GM18870 (cell line): ENCODE results near the gene C1orf21.

Source experiments
- ATAC-seq: cut with Tn5 transposase; IDR thresholded peaks from one replicate; pipeline ENCODE4 v1.9.1; 2021; ENCODE audit warnings: moderate library complexity; ENCODE audit not compliant: unreplicated experiment

The C1orf21 gene

GRCh38 chr1:184408580-184408979 lies 21.8 kb downstream of the C1orf21 start:
- no peak for ATAC-seq

GRCh38 chr1:184409011-184409410 lies 22.2 kb downstream of the C1orf21 start:
- ATAC-seq, result no peak

GRCh38 chr1:184412472-184412871 lies 25.6 kb downstream of the C1orf21 start:
- ATAC-seq, result no peak

GRCh38 chr1:184416481-184416880 lies 29.7 kb downstream of the C1orf21 start:
- ATAC-seq, result no peak

- no peak for ATAC-seq
Measured at GRCh38 chr1:184416946-184417345, 30.1 kb downstream of the C1orf21 start.

DNA sequence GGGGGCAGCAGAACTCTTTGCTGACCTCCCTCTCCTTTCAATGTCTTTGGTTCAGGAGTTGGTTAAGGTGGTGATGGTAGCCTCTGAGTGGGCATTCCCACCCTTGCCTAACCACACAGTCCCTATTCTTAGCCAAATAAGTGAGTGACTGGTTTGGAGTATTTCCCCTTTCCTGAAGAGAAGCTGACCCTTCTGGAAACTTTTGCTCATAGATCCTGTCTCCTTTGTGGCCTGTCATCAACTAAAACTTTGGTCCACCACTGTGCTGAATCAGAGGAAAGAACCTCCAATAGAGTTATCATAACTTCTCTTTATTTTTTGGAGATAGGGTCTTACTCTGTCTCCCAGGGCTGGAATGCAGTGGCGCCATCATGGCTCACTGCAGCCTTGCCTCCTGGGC lies 31.1 kb downstream of the C1orf21 start:
- no peak for ATAC-seq

DNA sequence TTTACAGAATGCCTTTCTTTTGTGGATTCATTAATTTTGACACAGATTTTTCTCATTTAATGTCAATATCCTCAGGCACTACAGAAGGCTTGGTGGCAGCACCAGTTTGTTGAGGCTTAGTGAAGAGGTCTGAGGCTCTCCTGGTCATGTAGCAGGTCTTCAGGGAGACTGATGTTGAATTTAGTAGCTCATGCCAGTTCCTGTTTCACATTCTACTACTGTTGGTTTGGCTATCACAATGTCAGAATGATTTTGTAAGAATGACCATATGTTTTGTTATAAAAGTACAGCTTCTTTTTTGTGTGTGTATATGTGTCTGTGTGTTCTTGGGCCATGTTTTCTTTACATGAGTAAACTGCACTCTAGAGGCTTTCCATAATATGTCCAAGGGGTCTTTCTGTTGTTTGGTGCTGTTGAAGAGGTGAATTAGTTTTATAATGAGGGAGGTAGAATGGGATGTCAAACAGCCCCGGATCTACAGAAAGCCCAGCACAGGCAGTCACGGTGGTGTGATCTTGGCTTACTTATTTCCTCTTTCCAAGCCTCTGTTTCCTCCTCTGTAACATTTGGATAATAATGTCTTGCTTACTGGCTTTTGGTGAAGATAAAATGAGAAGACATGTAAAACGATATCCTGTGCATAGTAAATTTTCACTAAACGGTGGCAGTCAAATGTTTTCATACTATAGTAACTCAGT lies 32.0 kb downstream of the C1orf21 start:
- ATAC-seq, result no peak

DNA sequence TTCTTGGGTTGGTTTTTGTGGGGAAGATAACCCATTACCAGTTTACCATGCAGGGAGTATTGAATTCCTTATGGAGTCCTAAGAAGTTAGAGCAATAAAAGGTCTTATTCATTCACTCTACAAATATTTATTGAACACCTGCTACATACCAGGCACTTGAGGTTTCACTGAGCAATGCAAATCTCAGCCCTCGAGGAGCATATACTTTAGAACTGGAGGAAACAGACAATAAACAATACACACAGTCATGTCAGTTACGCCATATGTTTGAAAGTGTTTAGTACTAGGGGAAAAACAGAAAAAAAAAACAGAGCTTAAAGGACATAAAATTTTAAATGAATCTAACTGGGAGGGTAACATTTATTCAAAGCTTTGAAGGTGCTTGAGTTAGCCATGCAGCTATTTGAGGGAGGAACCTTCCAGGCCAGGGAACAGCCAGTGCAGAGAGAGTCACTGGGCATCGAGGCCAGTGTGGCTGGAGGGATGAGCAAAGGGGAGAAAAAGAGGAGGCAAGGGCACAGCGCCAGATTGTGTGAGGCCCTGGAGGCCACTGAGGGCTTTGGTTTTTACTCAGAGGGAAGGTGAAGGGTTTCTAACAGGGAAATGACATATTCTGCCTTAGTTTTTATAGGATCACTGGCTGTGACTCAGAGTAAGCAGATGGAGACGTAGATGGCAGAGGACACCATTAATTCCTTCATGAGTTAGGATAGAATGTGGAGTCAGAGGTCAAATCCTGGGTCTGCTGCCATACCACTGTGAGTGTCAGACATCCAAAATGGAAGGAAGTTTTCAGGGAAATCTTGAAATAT lies 32.7 kb downstream of the C1orf21 start:
- no peak for ATAC-seq

DNA sequence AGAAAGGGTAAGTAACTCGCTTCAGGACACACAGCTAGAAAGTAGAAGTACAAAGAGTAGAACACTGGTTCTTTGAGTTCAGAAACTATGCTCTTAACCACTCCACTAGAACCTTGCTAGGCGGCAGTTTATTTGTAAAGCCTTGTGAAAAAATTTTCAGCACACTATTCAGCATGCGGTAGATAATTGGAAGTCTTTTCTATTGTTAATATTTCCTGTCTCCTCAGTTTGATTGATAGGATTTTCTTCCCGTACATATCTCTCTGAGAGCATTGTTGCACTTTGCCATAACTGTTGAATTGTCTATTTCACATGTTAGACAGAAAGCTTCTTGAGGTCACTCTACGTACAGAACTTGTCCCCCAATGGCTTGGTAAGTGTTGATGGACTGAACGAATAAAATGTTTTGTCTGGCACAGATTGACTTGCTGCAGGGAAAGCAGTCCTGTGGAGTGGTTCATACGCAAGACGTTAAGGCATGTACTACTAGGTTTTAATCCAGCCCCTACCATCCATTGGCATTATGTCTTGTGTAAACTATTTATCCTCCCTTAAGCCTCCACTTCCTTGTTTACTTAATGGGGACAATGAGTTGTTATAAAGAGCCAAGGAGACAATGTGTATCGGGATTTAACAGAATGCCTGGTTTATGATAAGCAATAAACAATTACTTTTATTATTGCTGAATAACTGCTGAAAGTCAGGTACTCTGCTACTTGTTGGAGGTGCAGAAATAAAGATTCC lies 35.8 kb downstream of the C1orf21 start:
- ATAC-seq, result no peak

DNA sequence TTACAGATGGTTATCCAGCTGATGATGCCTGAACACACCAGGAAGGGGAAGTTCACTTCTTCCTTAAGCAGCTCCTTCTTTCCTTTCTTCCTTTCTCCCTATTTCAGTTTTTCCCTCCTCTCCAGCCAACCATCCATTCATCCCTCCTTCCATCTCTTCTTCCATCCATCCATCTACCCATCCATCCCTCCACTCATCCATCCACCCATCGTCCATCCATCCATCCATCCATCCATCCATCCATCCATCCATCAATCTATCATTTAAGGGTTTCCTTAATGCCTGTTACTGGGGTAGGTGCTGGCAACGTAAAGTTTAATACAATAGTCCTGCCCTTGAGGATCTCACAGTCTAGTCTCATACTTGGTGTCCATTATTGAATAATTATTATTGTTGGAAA lies 36.8 kb downstream of the C1orf21 start:
- no peak for ATAC-seq

GRCh38 chr1:184424157-184424556 lies 37.3 kb downstream of the C1orf21 start:
- no peak for ATAC-seq

- no peak for ATAC-seq
Measured at GRCh38 chr1:184424945-184425344, 38.1 kb downstream of the C1orf21 start.

GRCh38 chr1:184425449-184426277 lies 38.8 kb downstream of the C1orf21 start:
- ATAC-seq, result no peak

DNA sequence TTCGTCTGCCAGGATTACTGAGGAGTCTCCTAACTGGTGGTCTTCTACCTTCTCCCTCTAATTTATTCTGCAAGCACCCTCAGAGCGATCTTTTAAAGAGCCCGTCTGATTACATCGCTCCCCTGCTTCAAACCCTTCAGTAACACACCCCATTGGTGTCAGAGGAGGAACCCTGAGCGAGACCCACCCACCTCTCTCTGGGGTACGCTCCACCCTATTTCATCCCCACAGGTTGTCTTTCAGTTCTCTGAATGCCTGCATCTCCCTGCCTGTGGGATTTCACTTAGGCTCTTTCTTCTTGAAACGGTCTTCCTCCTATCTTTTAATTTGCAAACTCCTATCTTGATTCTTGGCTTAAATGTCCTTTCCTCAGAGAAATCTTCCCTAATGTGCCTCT lies 39.4 kb downstream of the C1orf21 start:
- no peak for ATAC-seq

DNA sequence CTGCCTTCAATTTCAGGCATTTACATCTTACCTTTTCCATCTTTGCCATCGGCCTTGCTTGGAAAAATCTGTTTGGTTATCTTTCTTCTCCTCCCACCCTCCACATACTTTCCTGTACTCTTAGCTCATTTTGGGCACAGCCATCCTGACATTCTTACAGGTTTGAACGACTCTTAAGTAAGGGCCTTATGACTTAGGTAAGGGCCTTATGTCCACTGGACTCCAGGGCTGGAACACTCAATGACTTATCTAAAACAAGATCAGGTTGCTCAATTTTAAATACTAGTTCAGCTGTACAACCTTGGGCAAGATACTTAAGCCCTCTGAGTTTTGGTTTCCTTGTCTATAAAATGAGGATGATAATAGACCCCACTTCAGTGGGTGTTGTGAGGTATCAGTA lies 40.9 kb downstream of the C1orf21 start:
- ATAC-seq, result no peak

- no peak for ATAC-seq
Measured at GRCh38 chr1:184428604-184429003, 41.8 kb downstream of the C1orf21 start.

DNA sequence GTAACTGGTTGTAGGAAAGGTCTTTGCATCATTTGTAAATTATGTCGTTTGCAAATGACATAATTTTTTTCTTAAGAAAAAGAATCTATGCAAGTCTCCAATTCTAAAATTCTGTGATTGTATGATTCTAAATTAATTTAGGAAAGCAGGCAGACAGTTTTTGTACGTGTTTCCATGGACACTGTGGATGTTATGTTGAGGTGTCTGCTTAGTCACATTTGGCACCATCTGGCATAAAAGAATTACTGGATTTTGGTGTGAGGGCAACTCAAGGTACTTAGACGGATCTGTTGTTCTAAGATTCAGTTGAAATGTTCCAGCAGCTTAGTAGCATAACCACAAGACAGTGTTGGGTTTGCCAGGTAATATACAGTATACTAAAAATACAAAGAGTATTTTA lies 42.5 kb downstream of the C1orf21 start:
- no peak for ATAC-seq

DNA sequence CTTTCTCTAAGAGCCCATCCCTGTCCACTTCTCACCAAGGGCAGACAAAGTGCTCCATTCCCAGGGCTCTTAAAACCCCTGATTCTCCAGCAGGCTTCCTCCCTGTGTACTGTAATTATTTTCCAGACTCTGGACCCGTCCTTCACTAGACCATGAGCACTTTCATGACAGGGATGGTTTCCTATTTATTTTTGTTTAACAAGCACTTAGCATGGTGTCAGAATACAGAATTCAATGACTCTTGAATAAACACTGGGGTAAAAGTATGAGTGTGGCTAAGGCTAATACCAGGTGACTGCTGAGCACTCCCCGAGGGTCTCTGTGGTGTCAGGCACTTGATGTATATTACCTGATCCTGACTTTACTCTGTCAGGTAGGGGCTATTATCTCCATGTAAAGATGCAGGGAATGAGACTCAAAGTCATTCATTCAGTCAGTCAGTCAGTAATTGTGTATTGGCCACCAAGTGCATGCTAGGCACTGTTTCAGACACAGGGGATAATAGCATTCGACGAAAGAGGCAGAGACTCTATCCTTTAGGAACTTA lies 47.2 kb downstream of the C1orf21 start:
- no peak for ATAC-seq

DNA sequence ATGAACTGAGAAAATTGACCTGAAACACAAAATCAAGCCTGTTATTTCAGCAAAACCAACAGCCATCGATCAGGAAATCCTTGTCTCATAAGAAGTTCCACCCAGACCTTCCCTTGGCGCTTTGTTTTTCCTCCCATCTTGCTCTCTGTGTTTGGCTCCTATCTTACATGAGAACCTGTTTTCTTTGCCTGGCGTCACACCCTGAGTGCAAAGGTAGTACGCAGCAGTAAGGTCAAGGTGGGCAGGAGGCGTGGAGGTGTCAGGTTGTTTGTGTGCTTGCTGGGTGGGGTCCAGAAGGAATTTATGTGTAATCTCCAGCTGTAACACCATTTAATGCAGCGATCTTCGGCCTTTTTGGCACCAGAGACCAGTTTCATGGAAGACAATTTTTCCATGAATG lies 50.5 kb downstream of the C1orf21 start:
- no peak for ATAC-seq

DNA sequence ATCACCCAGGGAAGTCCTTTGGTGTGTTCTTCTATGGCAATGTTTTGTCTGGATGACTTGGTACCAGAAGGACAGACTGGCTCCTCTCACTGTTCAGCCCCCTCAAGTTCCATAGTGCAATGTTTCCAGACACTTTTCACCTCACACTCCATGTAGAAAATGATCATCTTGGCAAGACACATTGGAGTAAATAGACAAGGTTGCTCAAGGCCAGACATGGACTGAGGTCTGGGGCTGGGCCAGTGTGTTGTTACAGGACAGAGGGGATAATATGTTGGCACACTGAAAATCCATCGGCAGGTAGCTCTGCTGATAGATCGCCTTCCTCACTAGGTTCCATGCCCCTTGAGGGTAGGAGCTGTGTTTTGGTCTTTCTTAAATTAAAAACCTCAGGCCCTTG lies 51.5 kb downstream of the C1orf21 start:
- ATAC-seq, result no peak

- no peak for ATAC-seq
Measured at GRCh38 chr1:184442260-184442659, 55.4 kb downstream of the C1orf21 start.
